Smooth muscle cell (in vitro differentiated cells): ENCODE results near the gene RXRG. TPM values are rescaled to one million over a fixed set of nuclear protein-coding genes. Genes with fewer than 3 reads are reported as not detected.

Source experiments
- DNase-seq: peaks from one replicate; lab custom pipeline; 2025; ENCODE audit not compliant: unreplicated experiment; lab: John Stamatoyannopoulos, UW
- H2AFZ ChIP-seq: fragments of 200-600 bp; sonication (generic); 2 replicates; pipeline ENCODE4 v1.6.0; 2016; ENCODE audit warnings: antibody characterized with exemption, low read depth, mild to moderate bottlenecking
- H3F3A ChIP-seq: fragments of 200-600 bp; sonication (generic); 2 replicates; pipeline ENCODE4 v1.6.0; 2017; ENCODE audit warnings: antibody characterized with exemption, low read depth
- H3K27ac ChIP-seq: fragments of 200-600 bp; sonication (generic); 2 replicates; pipeline ENCODE4 v1.5.1; 2016; ENCODE audit warnings: low read depth, mild to moderate bottlenecking
- H3K27me3 ChIP-seq: fragments of 200-600 bp; sonication (generic); 2 replicates; pipeline ENCODE4 v1.6.1; 2016; ENCODE audit warnings: low read depth, mild to moderate bottlenecking
- H3K36me3 ChIP-seq: fragments of 200-600 bp; sonication (generic); 2 replicates; pipeline ENCODE4 v1.5.1; 2016; ENCODE audit warnings: low read depth
- H3K4me1 ChIP-seq: fragments of 200-600 bp; sonication (generic); 2 replicates; pipeline ENCODE4 v1.5.1; 2016; ENCODE audit warnings: low read depth
- H3K4me2 ChIP-seq: fragments of 200-600 bp; sonication (generic); 2 replicates; pipeline ENCODE4 v1.6.0; 2016; ENCODE audit warnings: mild to moderate bottlenecking
- H3K4me3 ChIP-seq: fragments of 200-600 bp; sonication (generic); 2 replicates; pipeline ENCODE4 v1.5.1; 2016; ENCODE audit warnings: mild to moderate bottlenecking
- H3K79me2 ChIP-seq: fragments of 200-600 bp; sonication (generic); 2 replicates; pipeline ENCODE4 v1.6.0; 2016; ENCODE audit warnings: low read depth, mild to moderate bottlenecking
- H3K9ac ChIP-seq: fragments of 200-600 bp; sonication (generic); 2 replicates; pipeline ENCODE4 v1.6.0; 2016; ENCODE audit warnings: low read depth
- H3K9me3 ChIP-seq: fragments of 200-600 bp; sonication (generic); replicated peaks from 2 replicates; pipeline ENCODE4 v1.5.1; 2016; ENCODE audit warnings: low read depth
- H4K20me1 ChIP-seq: fragments of 200-600 bp; sonication (generic); 2 replicates; pipeline ENCODE4 v1.6.0; 2016; ENCODE audit warnings: low read depth
- CTCF ChIP-seq: fragments of 200-600 bp; sonication (generic); IDR thresholded peaks from 2 replicates; pipeline ENCODE4 v1.5.1; 2017; ENCODE audit warnings: borderline replicate concordance, mild to moderate bottlenecking, antibody characterized with exemption; ENCODE audit not compliant: insufficient read depth, poor library complexity, severe bottlenecking
- WGBS: methylation state at CpG from one replicate; pipeline ENCODE4 v1.1.7; 2016; ENCODE audit warnings: low lambda C conversion rate; 5-methylcytosine and 5-hydroxymethylcytosine counted together
- polyA plus RNA-seq: library from polyadenylated mRNA; unstranded; fragments of >200 nt; fragmentation: Nextera tagmentation; extraction: Ambion mirVana; gene quantifications from 2 replicates; pipeline ENCODE4 v1.2.1, GENCODE V29; 2016
- total RNA-seq: library from RNA; depleted of rRNA; stranded (reverse); fragments of >200 nt; gene quantifications from 2 replicates; pipeline ENCODE4 v1.2.3, GENCODE V29; 2014

Gene RXRG
- total and polyA plus RNA-seq, 2 experiments from 2014 or later = 0.13 TPM; not detected in 1

- no peak overlapping the region for H3K27ac ChIP-seq
- no peak overlapping the region for H3K4me3 ChIP-seq
- no peak overlapping the region for H3K4me2 ChIP-seq
- no peak for DNase-seq
- H2AFZ ChIP-seq = no peak overlapping the region
- H4K20me1 ChIP-seq = no peaks in the 10 kb centered on the region
- no peaks in the 10 kb centered on the region for H3K4me1 ChIP-seq
- H3K79me2 ChIP-seq = no peaks in the 10 kb centered on the region
- H3K27me3 ChIP-seq = peaks cover 55% of the 10 kb centered on the region
- WGBS = 81% methylated on average over 6 of the region's 6 CpGs
- H3K9ac ChIP-seq = no peak overlapping the region
- TF ChIP-seq CTCF = no peak
- H3K36me3 ChIP-seq = no peaks in the 10 kb centered on the region
- no peaks in the 10 kb centered on the region for H3K9me3 ChIP-seq
- H3F3A ChIP-seq = no peaks in the 10 kb centered on the region
These were observed 11.9 kb upstream of the RXRG start for GRCh38 chr1:165456861-165457260.

GRCh38 chr1:165456114-165456513 lies 11.2 kb upstream of the RXRG start:
- H3K9ac ChIP-seq = no peak overlapping the region
- H3K4me1 ChIP-seq = no peaks in the 10 kb centered on the region
- peaks cover 55% of the 10 kb centered on the region for H3K27me3 ChIP-seq
- no peaks in the 10 kb centered on the region for H3K36me3 ChIP-seq
- H4K20me1 ChIP-seq = no peaks in the 10 kb centered on the region
- H3K4me2 ChIP-seq = no peak overlapping the region
- H2AFZ ChIP-seq = no peak overlapping the region
- H3F3A ChIP-seq = no peaks in the 10 kb centered on the region
- H3K27ac ChIP-seq = no peak overlapping the region
- TF ChIP-seq CTCF = no peak
- no peaks in the 10 kb centered on the region for H3K9me3 ChIP-seq
- H3K4me3 ChIP-seq = no peak overlapping the region
- no peaks in the 10 kb centered on the region for H3K79me2 ChIP-seq
- no peak for DNase-seq
- WGBS = 65% methylated on average over 1 of the region's 1 CpG

- WGBS = 90% methylated on average over 3 of the region's 3 CpGs
- Histone ChIP-seq H3K27me3 (peaks cover 55% of the 10 kb centered on the region), H3K4me2 (no peak overlapping the region), H3K27ac (no peak overlapping the region), H4K20me1 (no peaks in the 10 kb centered on the region), H2AFZ (no peak overlapping the region), H3K9me3 (no peaks in the 10 kb centered on the region), H3K79me2 (no peaks in the 10 kb centered on the region), H3K36me3 (no peaks in the 10 kb centered on the region), H3F3A (no peaks in the 10 kb centered on the region), H3K9ac (no peak overlapping the region), H3K4me3 (no peak overlapping the region), H3K4me1 (no peaks in the 10 kb centered on the region)
- no peak for TF ChIP-seq CTCF
- DNase-seq = no peak
These were observed 10.2 kb upstream of the RXRG start for GRCh38 chr1:165455111-165455510.

- TF ChIP-seq CTCF = no peak
- Histone ChIP-seq H3K36me3 (no peaks in the 10 kb centered on the region), H3K9me3 (no peaks in the 10 kb centered on the region), H3K27me3 (peaks cover 55% of the 10 kb centered on the region), H3K4me2 (no peak overlapping the region), H3K4me3 (no peak overlapping the region), H3F3A (no peaks in the 10 kb centered on the region), H3K79me2 (no peaks in the 10 kb centered on the region), H2AFZ (no peak overlapping the region), H4K20me1 (no peaks in the 10 kb centered on the region), H3K27ac (no peak overlapping the region), H3K9ac (no peak overlapping the region), H3K4me1 (no peaks in the 10 kb centered on the region)
- 90% methylated on average over 3 of the region's 3 CpGs for WGBS
- DNase-seq = no peak
These were observed 9.2 kb upstream of the RXRG start for GRCh38 chr1:165454091-165454610.
